SK-N-MC (cell line): ENCODE data around the gene CNTFR.

Experiments used
- EZH2 ChIP-seq: fragments of 200-600 bp; sonication (generic); IDR thresholded peaks from one replicate; pipeline ENCODE4 v1.6.1; 2017; ENCODE audit warnings: antibody characterized with exemption
- POLR2AphosphoS5 ChIP-seq: IDR thresholded peaks from 2 replicates; pipeline ENCODE4 v1.6.1; 2012; ENCODE audit warnings: mild to moderate bottlenecking, low read depth, low read length, borderline replicate concordance

- TF ChIP-seq POLR2AphosphoS5 (no peak), EZH2 (no peak)
Observed at GRCh38 chr9:34599546-34599945, 10.0 kb upstream of the CNTFR start.
